ENCODE results near the gene DARS1.
A peak's percentile ranks its signal among the peaks of the same experiment; 100 is the strongest.

The DARS1 gene

GRCh38 chr2:135985018-135985825 lies at the start of gene DARS1:
Gene DARS1, minus strand, starts transcription at chr2:135985626. Its CDS starts 158 bp downstream, at chr2:135985468.
- peak; percentile 89 for DNase-seq (ENCODE audit: low read depth)

DNA sequence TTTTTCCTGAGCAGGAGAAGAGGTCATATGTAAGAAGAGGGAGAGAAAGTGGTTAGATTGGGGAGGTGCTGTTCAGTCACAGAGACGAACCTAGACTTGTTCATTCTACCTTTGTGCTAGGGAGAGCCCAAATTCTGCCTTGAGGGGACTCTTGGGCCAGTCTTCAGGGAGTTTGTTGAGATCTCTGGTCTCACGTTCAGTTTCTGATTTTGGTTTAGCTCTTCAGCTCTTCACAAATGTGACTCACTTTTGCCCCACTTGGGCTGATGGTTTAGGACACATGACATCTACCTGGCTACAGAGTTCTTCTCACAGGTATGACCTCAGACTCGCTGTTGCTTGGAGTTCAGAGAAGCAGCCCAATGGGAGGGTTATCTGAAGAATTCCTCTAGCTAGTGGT lies 49.2 kb upstream of the DARS1 start:
- DNase-seq (ENCODE audit: low read depth), result no peak

DNA sequence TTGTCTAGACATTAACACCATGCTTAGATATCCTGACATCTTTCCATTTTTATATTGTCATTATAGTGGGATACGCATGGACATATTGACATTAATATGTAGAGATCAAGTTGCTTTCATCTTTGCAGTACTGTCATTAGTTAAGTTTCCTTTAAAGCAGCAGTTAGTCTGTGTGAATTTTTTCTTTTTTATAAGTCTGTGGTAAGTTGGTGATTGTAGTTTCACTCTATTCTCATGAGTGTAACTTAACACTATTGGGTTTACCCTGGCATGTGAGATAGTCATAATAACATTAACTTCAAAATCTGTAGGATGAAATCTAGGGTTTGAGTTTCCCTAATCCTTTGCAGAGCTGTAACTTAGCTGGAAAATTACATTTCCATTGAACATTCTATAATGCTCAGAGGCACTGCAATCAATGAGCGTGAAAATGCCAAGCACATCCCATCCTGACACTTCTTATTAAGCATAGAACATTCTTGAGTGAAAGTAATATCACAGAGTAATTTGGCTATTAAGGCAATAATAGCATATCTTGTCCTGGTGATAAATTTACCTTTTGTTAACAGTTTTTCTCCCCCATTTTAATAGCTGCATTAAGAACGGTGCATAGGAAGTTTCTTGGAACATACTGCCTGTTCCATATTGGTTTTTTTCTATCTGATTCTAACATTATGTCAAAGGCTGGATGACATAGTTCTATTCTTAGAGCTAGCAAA lies 47.5 kb upstream of the DARS1 start:
- no peak for DNase-seq (ENCODE audit: low read depth)

- no peak for DNase-seq (ENCODE audit: low read depth)
These were observed 46.8 kb upstream of the DARS1 start for GRCh38 chr2:136032192-136032591.

GRCh38 chr2:136031711-136032110 lies 46.3 kb upstream of the DARS1 start:
- no peak for DNase-seq (ENCODE audit: low read depth)

DNA sequence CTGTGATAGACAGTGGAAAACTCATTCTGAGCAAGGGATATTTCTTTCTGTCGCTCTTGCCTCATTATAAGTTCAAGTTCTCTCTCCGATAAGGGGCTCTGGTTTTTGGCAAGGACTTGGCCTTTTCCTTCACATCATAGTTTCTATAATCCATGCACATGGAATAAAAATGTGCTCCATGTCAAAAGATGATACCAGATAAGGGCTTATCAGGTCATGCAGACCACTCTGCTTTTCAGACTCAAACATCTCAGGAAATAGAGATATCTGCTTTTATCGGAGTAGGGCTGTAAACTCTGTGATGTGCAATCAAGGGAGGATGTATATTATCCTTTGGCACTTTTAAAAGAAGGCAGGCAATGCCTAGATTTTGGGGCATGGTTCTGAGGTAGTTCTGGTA lies 45.0 kb upstream of the DARS1 start:
- DNase-seq (ENCODE audit: low read depth), result no peak

DNA sequence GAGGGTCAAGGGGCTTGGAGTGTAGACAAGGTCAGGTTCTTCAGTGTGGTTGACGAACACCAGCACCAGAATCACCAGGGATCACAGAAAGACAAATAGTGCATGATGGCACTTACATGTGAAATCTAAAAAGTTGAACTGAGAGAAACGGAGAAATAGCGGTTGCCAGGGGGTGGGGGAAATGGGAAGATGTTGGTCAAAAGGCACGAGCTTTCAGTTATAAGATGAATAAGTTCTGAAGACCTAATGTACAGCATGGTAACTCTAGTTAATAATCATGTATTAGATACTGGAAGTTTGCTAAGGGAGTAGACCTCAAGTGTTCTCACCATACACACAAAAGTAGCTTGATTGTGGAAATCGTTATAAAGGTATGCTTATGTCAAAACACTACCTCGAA lies 43.7 kb upstream of the DARS1 start:
- DNase-seq (ENCODE audit: low read depth), result no peak

- DNase-seq (ENCODE audit: low read depth), result no peak
These were observed 42.6 kb upstream of the DARS1 start for GRCh38 chr2:136028001-136028400.

DNA sequence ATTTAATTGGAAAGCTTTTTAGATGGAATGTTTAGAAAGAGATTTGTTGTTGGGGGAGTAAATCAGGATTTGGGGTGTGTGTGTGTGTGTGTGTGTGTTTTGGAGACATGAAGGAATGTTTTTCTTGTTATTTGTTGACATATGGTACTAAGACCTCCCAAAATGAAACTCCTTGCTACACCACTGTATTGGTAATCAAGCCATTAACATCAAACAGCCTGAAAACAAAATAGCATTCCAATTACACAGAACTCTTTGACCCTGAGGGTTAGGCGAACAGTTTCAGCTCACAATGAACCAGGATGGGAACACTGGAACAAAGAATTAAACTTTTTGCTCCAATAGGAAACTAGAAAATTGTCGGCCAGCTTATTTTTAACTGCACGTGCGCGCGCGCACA lies 41.7 kb upstream of the DARS1 start:
- no peak for DNase-seq (ENCODE audit: low read depth)

GRCh38 chr2:136025057-136025973 lies 39.9 kb upstream of the DARS1 start:
- DNase-seq (ENCODE audit: low read depth), result peak; percentile 16

- no peak for DNase-seq (ENCODE audit: low read depth)
These were observed 39.2 kb upstream of the DARS1 start for GRCh38 chr2:136024616-136025015.

DNA sequence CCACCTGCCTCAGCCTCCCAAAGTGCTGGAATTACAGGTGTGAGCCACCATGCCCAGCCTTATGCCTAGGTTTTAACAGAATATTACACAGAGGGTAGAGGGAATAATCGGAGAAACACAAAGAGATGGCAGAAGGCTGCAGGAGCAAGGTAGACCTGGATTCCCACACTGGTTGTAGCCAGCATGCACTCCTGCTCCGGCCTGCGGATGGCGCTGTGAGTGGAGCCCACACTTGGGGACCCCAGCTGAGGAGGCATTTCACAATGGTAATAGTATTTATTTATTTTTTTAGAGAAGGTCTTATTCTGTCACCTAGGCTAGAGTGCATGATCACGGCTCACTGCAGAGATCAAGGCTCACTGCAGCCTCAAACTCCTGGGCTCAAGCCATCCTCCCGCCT lies 38.8 kb upstream of the DARS1 start:
- no peak for DNase-seq (ENCODE audit: low read depth)

DNA sequence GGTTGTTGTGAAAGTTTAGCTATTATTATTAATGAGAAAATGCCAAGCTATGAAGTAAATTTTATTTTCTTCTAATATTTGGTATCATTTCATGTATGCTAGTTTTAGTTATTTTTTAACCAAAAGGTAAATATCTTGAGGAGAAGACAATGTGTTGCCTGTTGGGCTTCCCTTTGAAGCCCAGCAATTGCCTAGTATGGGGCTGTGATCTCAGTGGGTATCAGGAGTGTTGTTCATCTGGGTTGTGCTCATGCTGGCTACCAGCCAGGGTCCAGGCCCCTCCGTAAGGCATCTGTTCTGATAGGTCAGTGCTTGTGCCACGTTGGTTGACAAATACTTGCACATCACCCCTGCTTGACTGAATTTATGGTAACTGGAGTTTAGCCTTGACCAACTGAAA lies 38.0 kb upstream of the DARS1 start:
- DNase-seq (ENCODE audit: low read depth), result no peak

DNA sequence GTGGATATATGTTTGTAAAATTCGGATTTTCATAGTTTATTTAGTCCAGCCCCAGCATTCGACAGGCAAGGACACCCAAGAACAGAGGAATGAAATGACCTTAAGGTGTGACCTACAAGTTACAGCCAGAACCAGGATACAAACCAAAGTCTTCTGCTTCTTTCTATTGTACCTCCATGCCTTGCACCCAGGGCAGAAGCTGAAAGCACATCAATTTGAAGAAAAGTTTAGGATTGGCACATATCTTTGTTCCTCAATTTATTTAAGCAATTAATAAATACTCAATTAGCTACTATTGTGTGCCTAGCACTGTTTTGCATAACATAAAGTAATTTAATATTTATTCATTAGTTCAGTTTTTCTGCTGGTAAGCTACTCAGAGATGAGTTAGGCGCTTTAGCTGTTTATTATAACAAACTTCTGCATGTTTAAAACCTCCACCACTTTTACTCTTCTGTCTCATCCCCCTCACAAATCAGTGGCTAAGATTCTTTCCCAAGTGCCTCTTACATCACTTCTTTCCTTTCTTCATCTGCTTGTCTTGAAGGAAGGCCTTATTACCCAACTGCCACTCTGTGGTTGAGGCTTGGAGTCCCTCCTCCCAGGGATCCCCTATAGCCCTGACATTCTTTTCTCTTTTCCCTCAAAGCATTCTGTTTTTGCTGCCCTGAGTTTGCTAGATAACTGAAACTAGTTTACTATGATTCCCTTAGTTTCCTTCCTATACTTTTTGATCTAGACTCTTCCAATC lies 37.1 kb upstream of the DARS1 start:
- no peak for DNase-seq (ENCODE audit: low read depth)

GRCh38 chr2:136021976-136022375 lies 36.5 kb upstream of the DARS1 start:
- no peak for DNase-seq (ENCODE audit: low read depth)

- no peak for DNase-seq (ENCODE audit: low read depth)
These were observed 36.0 kb upstream of the DARS1 start for GRCh38 chr2:136021406-136021805.

GRCh38 chr2:136020831-136021230 lies 35.4 kb upstream of the DARS1 start:
- no peak for DNase-seq (ENCODE audit: low read depth)

DNA sequence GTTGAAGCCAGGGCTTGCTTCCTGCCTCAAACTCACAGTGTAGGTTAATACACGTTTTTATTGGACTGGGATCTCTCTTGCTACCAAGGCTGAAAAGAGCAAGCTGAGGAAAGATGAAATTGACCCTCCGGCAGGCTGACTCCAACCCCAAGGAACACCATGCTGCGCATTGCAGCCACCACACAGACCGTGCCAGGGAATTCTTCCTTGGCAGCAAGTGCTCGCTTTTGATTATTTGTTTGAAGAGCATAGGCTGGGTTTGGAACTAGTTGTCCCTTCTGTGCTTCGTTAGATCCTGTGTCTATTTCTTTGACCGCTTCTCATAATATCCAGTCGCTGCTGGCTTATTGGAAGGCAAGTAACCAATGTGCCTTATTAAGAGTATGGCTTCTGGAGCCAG lies 34.4 kb upstream of the DARS1 start:
- no peak for DNase-seq (ENCODE audit: low read depth)

DNA sequence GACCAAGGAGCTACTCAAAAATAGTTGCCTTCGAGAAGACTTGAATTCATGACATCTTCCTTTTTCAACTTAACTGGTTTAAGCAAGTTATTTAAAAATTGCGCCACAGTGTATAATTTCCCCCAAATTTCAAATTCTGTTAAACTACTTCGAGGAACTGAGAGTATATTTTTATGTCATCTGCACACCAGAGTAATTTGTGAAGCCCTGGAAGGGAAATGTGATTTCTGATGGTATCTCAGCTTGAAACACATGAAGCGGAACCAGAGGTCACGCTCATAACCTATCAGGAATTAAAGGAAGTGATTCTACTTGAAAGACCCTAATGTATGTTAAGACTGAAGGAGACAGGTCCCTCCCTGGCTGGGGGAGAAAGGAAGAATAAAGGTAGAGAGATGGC lies 33.9 kb upstream of the DARS1 start:
- no peak for DNase-seq (ENCODE audit: low read depth)

GRCh38 chr2:136017786-136018185 lies 32.4 kb upstream of the DARS1 start:
- no peak for DNase-seq (ENCODE audit: low read depth)

DNA sequence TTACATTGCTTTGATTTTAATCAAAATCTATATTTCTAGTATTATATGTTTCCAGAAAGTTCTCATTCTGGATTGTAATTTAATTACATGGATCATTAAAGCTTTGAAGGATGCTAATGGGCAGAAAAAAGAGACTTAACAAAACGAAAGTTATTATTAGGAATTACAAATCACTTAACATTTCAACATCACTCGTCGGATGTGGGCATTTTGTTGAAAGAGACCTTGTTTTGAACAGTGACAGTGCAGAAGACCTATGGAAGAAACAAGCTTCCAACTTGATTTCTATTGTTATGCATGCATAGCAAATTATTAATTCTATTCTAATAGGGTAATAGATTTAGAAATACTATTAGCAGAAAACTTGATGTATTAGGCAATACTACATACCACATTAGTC lies 31.4 kb upstream of the DARS1 start:
- DNase-seq (ENCODE audit: low read depth), result no peak

DNA sequence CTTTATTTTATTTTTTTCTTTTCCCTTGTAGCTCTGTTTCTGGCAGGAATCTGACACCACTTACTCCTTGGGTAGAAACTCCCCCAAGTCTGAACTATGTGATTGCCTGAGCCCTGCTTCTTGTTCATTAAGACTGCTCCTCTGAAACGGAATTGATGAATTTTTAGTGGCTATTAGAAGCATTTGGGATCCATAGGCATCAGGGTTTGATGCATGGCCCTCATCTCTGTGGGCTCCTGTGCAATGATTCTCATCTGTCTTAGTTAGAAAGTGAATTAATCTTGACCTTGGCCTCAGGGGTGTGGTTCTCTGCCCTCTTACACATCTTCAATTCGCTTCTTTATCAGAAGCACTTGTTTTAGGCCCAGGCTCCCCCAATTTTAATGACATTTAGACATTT lies 31.0 kb upstream of the DARS1 start:
- DNase-seq (ENCODE audit: low read depth), result no peak
